ENCODE results near the gene NRIP1. TPM values are rescaled to one million over a fixed set of nuclear protein-coding genes. Genes with fewer than 3 reads are reported as not detected.

Gene NRIP1
- total RNA-seq, 1 experiment from 2014 or later: 10.3 TPM

GRCh38 chr21:14991957-14992356, 72.8 kb downstream of the NRIP1 start:
- H3K4me1 Mint-ChIP-seq: peaks cover 32% of the 10 kb centered on the region
- H3K36me3 Mint-ChIP-seq: no peaks in the 10 kb centered on the region
- CTCF ChIA-PET: no interaction called here
- DNase-seq (ENCODE audit: low spot score) (no peak), ATAC-seq (no peak)
- POLR2A ChIA-PET: no interaction called here
- no peak overlapping the region for H3K27ac Mint-ChIP-seq
- H3K4me3 Mint-ChIP-seq: no peak overlapping the region
- TF ChIP-seq, protein P1, sequence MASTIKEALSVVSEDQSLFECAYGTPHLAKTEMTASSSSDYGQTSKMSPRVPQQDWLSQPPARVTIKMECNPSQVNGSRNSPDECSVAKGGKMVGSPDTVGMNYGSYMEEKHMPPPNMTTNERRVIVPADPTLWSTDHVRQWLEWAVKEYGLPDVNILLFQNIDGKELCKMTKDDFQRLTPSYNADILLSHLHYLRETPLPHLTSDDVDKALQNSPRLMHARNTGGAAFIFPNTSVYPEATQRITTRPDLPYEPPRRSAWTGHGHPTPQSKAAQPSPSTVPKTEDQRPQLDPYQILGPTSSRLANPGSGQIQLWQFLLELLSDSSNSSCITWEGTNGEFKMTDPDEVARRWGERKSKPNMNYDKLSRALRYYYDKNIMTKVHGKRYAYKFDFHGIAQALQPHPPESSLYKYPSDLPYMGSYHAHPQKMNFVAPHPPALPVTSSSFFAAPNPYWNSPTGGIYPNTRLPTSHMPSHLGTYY (CRISPR knock-in tag; IDR thresholded peaks at IDR 0.05): no peak
- no peak for TF ChIP-seq ATF3 (CRISPR knock-in tag; conservative IDR thresholded peaks at IDR 0.05)
- no peak for TF ChIP-seq ZBTB43 (CRISPR knock-in tag; IDR thresholded peaks at IDR 0.05)
- no peak for TF ChIP-seq E2F1 (CRISPR knock-in tag; IDR thresholded peaks at IDR 0.05)
- no peak for TF ChIP-seq ZNF281 (CRISPR knock-in tag; IDR thresholded peaks at IDR 0.05)
- TF ChIP-seq, protein P2, sequence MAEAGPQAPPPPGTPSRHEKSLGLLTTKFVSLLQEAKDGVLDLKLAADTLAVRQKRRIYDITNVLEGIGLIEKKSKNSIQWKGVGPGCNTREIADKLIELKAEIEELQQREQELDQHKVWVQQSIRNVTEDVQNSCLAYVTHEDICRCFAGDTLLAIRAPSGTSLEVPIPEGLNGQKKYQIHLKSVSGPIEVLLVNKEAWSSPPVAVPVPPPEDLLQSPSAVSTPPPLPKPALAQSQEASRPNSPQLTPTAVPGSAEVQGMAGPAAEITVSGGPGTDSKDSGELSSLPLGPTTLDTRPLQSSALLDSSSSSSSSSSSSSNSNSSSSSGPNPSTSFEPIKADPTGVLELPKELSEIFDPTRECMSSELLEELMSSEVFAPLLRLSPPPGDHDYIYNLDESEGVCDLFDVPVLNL (CRISPR knock-in tag; IDR thresholded peaks at IDR 0.05; ENCODE audit: borderline replicate concordance, low read depth): no peak
- no peak for TF ChIP-seq SOX15 (CRISPR knock-in tag; IDR thresholded peaks at IDR 0.05)
- TF ChIP-seq ATF6 (CRISPR knock-in tag; IDR thresholded peaks at IDR 0.05): no peak
- TF ChIP-seq OVOL2 (CRISPR knock-in tag; IDR thresholded peaks at IDR 0.05; ENCODE audit: borderline replicate concordance): no peak
- TF ChIP-seq CBFB (CRISPR knock-in tag; IDR thresholded peaks at IDR 0.05; ENCODE audit: low read depth): no peak
- TF ChIP-seq MXD4 (CRISPR knock-in tag; IDR thresholded peaks at IDR 0.05; ENCODE audit: borderline replicate concordance): no peak
- no peak for TF ChIP-seq PRRX2 (CRISPR knock-in tag; IDR thresholded peaks at IDR 0.05)
- peaks cover 24% of the 10 kb centered on the region for H3K27me3 Mint-ChIP-seq (ENCODE audit: low read depth)
- H3K9me3 Mint-ChIP-seq: no peaks in the 10 kb centered on the region

- DNase-seq (ENCODE audit: low spot score) (no peak), ATAC-seq (no peak)
- TF ChIP-seq ATF2 (CRISPR knock-in tag; IDR thresholded peaks at IDR 0.05; ENCODE audit: borderline replicate concordance, low read depth) (no peak), ZNF671 (CRISPR knock-in tag; IDR thresholded peaks at IDR 0.05) (no peak), JAZF1 (CRISPR knock-in tag; IDR thresholded peaks at IDR 0.05) (no peak)
- Mint-ChIP-seq H3K4me1 (peaks cover 22% of the 10 kb centered on the region), H3K27ac (no peak overlapping the region), H3K27me3 (ENCODE audit: low read depth) (peaks cover 34% of the 10 kb centered on the region), H3K4me3 (no peak overlapping the region), H3K9me3 (no peaks in the 10 kb centered on the region), H3K36me3 (no peaks in the 10 kb centered on the region)
- CTCF ChIA-PET: no interaction called here
- POLR2A ChIA-PET: no interaction called here
Measured at GRCh38 chr21:14989359-14989758, 75.4 kb downstream of the NRIP1 start.
